Measurements from ENCODE around the gene FOXJ2.
"Not testable (repeated sequence)": the region's sequence is repeated elsewhere in the genome, so short reads cannot be mapped to it uniquely, and the experiment has no call there.

Gene FOXJ2

GRCh38 chr12:7991535-7991934 is 41.0 kb upstream of the FOXJ2 start:
- H3K9me3 ChIP-seq (ENCODE audit: control extremely low read depth in 1 of 5, control insufficient read depth in 4 of 5, insufficient read depth in 2 of 5, low read depth in 1 of 5, low read length in 4 of 5), result no peaks in the 10 kb centered on the region
- CTCF ChIA-PET, result interaction anchor here (3.4 to 4.9 kb wide), 2 partner anchors 30 to 58 kb away, joined by 13 to 36 read pairs; no protein-coding TSS in a partner anchor
- POLR2A ChIA-PET, result interaction anchor here (2.6 kb wide), 1 partner anchor 58 kb away, joined by 13 read pairs; no protein-coding TSS in a partner anchor
- H3K27ac ChIP-seq (ENCODE audit: insufficient read depth in 1 of 2, low read depth in 1 of 2, low read length in 2 of 2, poor library complexity in 1 of 2, severe bottlenecking in 2 of 2), result no peak overlapping the region
- H3K4me3 ChIP-seq (ENCODE audit: control insufficient read depth in 1 of 7, extremely low read depth in 1 of 7, insufficient read depth in 4 of 7, low read depth in 2 of 7, low read length in 6 of 7), result no peak overlapping the region
- 90% methylated on average over 1 of the region's 1 CpG for WGBS (ENCODE audit: insufficient coverage)
- no peaks in the 10 kb centered on the region for H3K27me3 ChIP-seq (replicated peaks in 2 of 5; ENCODE audit: control insufficient read depth in 4 of 5, insufficient read depth in 5 of 5, low read length in 4 of 5)
- H3K4me1 ChIP-seq (ENCODE audit: control extremely low read depth in 1 of 4, control insufficient read depth in 4 of 4, insufficient read depth in 4 of 4, low read length in 3 of 4), result peaks cover 12 to 41% (median 28%) of the 10 kb centered on the region in 4 experiments
- no peak for DNase-seq
- no peaks in the 10 kb centered on the region for H3K36me3 ChIP-seq (ENCODE audit: control insufficient read depth in 4 of 4, insufficient read depth in 4 of 4, low read length in 3 of 4)

GRCh38 chr12:7994731-7995205 is 37.7 kb upstream of the FOXJ2 start:
- WGBS (ENCODE audit: insufficient coverage), result 83% methylated on average over 5 of the region's 7 CpGs
- peaks cover 10 to 28% (median 16%) of the 10 kb centered on the region in 4 experiments for H3K4me1 ChIP-seq (ENCODE audit: control extremely low read depth in 1 of 4, control insufficient read depth in 4 of 4, insufficient read depth in 4 of 4, low read length in 3 of 4)
- H3K36me3 ChIP-seq (ENCODE audit: control insufficient read depth in 4 of 4, insufficient read depth in 4 of 4, low read length in 3 of 4), result no peaks in the 10 kb centered on the region
- ChIA-PET POLR2A (interaction anchor here (1.1 to 2.1 kb wide), 2 partner anchors 33 to 62 kb away, joined by 5 to 7 read pairs; no protein-coding TSS in a partner anchor), CTCF (interaction anchor here (1.0 to 5.2 kb wide), 14 partner anchors 12 to 164 kb away, joined by 3 to 63 read pairs (median 4); partner anchors contain the start of gene SLC2A3)
- DNase-seq, result peak in 1 of 3 donors; percentile 36
- no peak overlapping the region for H3K27ac ChIP-seq (ENCODE audit: insufficient read depth in 1 of 2, low read depth in 1 of 2, low read length in 2 of 2, poor library complexity in 1 of 2, severe bottlenecking in 2 of 2)
- H3K27me3 ChIP-seq (replicated peaks in 2 of 5; ENCODE audit: control insufficient read depth in 4 of 5, insufficient read depth in 5 of 5, low read length in 4 of 5), result no peaks in the 10 kb centered on the region
- peaks cover 0 to 5% (median 0%) of the 10 kb centered on the region in 5 experiments for H3K9me3 ChIP-seq (ENCODE audit: control extremely low read depth in 1 of 5, control insufficient read depth in 4 of 5, insufficient read depth in 2 of 5, low read depth in 1 of 5, low read length in 4 of 5)
- H3K4me3 ChIP-seq (ENCODE audit: control insufficient read depth in 1 of 7, extremely low read depth in 1 of 7, insufficient read depth in 4 of 7, low read depth in 2 of 7, low read length in 6 of 7), result no peak overlapping the region

GRCh38 chr12:7995266-7995963 is 37.1 kb upstream of the FOXJ2 start:
- 49% methylated on average over 9 of the region's 9 CpGs for WGBS (ENCODE audit: insufficient coverage)
- H3K9me3 ChIP-seq (ENCODE audit: control extremely low read depth in 1 of 5, control insufficient read depth in 4 of 5, insufficient read depth in 2 of 5, low read depth in 1 of 5, low read length in 4 of 5), result peaks cover 0 to 5% (median 0%) of the 10 kb centered on the region in 5 experiments
- no peaks in the 10 kb centered on the region for H3K36me3 ChIP-seq (ENCODE audit: control insufficient read depth in 4 of 4, insufficient read depth in 4 of 4, low read length in 3 of 4)
- no peak overlapping the region for H3K4me3 ChIP-seq (ENCODE audit: control insufficient read depth in 1 of 7, extremely low read depth in 1 of 7, insufficient read depth in 4 of 7, low read depth in 2 of 7, low read length in 6 of 7)
- H3K27me3 ChIP-seq (replicated peaks in 2 of 5; ENCODE audit: control insufficient read depth in 4 of 5, insufficient read depth in 5 of 5, low read length in 4 of 5), result no peaks in the 10 kb centered on the region
- H3K27ac ChIP-seq (ENCODE audit: insufficient read depth in 1 of 2, low read depth in 1 of 2, low read length in 2 of 2, poor library complexity in 1 of 2, severe bottlenecking in 2 of 2), result no peak overlapping the region
- ChIA-PET POLR2A (interaction anchor here (0.6 to 1.1 kb wide), 2 partner anchors 14 to 62 kb away, joined by 3 to 5 read pairs; no protein-coding TSS in a partner anchor), CTCF (interaction anchor here (0.7 to 5.2 kb wide), 12 partner anchors 11 to 160 kb away, joined by 3 to 63 read pairs (median 4); partner anchors contain the start of gene SLC2A3)
- DNase-seq, result peak; percentile 81 to 95 (median 92)
- peaks cover 5 to 21% (median 11%) of the 10 kb centered on the region in 4 experiments for H3K4me1 ChIP-seq (ENCODE audit: control extremely low read depth in 1 of 4, control insufficient read depth in 4 of 4, insufficient read depth in 4 of 4, low read length in 3 of 4)

- CTCF ChIA-PET; H3K9me3 ChIP-seq (ENCODE audit: control extremely low read depth in 1 of 5, control insufficient read depth in 4 of 5, insufficient read depth in 2 of 5, low read depth in 1 of 5, low read length in 4 of 5); POLR2A ChIA-PET; H3K36me3 ChIP-seq (ENCODE audit: control insufficient read depth in 4 of 4, insufficient read depth in 4 of 4, low read length in 3 of 4); H3K27me3 ChIP-seq (replicated peaks in 2 of 5; ENCODE audit: control insufficient read depth in 4 of 5, insufficient read depth in 5 of 5, low read length in 4 of 5); H3K27ac ChIP-seq (ENCODE audit: insufficient read depth in 1 of 2, low read depth in 1 of 2, low read length in 2 of 2, poor library complexity in 1 of 2, severe bottlenecking in 2 of 2); H3K4me1 ChIP-seq (ENCODE audit: control extremely low read depth in 1 of 4, control insufficient read depth in 4 of 4, insufficient read depth in 4 of 4, low read length in 3 of 4); H3K4me3 ChIP-seq (ENCODE audit: control insufficient read depth in 1 of 7, extremely low read depth in 1 of 7, insufficient read depth in 4 of 7, low read depth in 2 of 7, low read length in 6 of 7); DNase-seq: not testable (repeated sequence)
- 80% methylated on average over 2 of the region's 3 CpGs for WGBS (ENCODE audit: insufficient coverage)
Observed at GRCh38 chr12:8000827-8001226, 31.7 kb upstream of the FOXJ2 start.

- H3K27me3 ChIP-seq (replicated peaks in 2 of 5; ENCODE audit: control insufficient read depth in 4 of 5, insufficient read depth in 5 of 5, low read length in 4 of 5); CTCF ChIA-PET; H3K36me3 ChIP-seq (ENCODE audit: control insufficient read depth in 4 of 4, insufficient read depth in 4 of 4, low read length in 3 of 4); H3K4me3 ChIP-seq (ENCODE audit: control insufficient read depth in 1 of 7, extremely low read depth in 1 of 7, insufficient read depth in 4 of 7, low read depth in 2 of 7, low read length in 6 of 7); DNase-seq; H3K4me1 ChIP-seq (ENCODE audit: control extremely low read depth in 1 of 4, control insufficient read depth in 4 of 4, insufficient read depth in 4 of 4, low read length in 3 of 4); H3K9me3 ChIP-seq (ENCODE audit: control extremely low read depth in 1 of 5, control insufficient read depth in 4 of 5, insufficient read depth in 2 of 5, low read depth in 1 of 5, low read length in 4 of 5); POLR2A ChIA-PET; H3K27ac ChIP-seq (ENCODE audit: insufficient read depth in 1 of 2, low read depth in 1 of 2, low read length in 2 of 2, poor library complexity in 1 of 2, severe bottlenecking in 2 of 2): not testable (repeated sequence)
- WGBS (ENCODE audit: insufficient coverage), result 100% methylated on average over 3 of the region's 4 CpGs
Observed at GRCh38 chr12:8001496-8001895, 31.0 kb upstream of the FOXJ2 start.

GRCh38 chr12:8004897-8005296 is 27.6 kb upstream of the FOXJ2 start:
- H3K27ac ChIP-seq (ENCODE audit: insufficient read depth in 1 of 2, low read depth in 1 of 2, low read length in 2 of 2, poor library complexity in 1 of 2, severe bottlenecking in 2 of 2); POLR2A ChIA-PET; H3K4me3 ChIP-seq (ENCODE audit: control insufficient read depth in 1 of 7, extremely low read depth in 1 of 7, insufficient read depth in 4 of 7, low read depth in 2 of 7, low read length in 6 of 7); DNase-seq; H3K36me3 ChIP-seq (ENCODE audit: control insufficient read depth in 4 of 4, insufficient read depth in 4 of 4, low read length in 3 of 4); H3K4me1 ChIP-seq (ENCODE audit: control extremely low read depth in 1 of 4, control insufficient read depth in 4 of 4, insufficient read depth in 4 of 4, low read length in 3 of 4); H3K9me3 ChIP-seq (ENCODE audit: control extremely low read depth in 1 of 5, control insufficient read depth in 4 of 5, insufficient read depth in 2 of 5, low read depth in 1 of 5, low read length in 4 of 5); CTCF ChIA-PET; H3K27me3 ChIP-seq (replicated peaks in 2 of 5; ENCODE audit: control insufficient read depth in 4 of 5, insufficient read depth in 5 of 5, low read length in 4 of 5): not testable (repeated sequence)
- WGBS (ENCODE audit: insufficient coverage), result 100% methylated on average over 3 of the region's 4 CpGs

GRCh38 chr12:8011331-8011730 is 21.2 kb upstream of the FOXJ2 start:
- no peak for DNase-seq
- ChIA-PET CTCF (interaction anchor here (1.4 to 1.8 kb wide), 3 partner anchors 16 to 179 kb away, joined by 3 to 5 read pairs (median 4); no protein-coding TSS in a partner anchor), POLR2A (no interaction called here)
- no peak overlapping the region for H3K4me3 ChIP-seq (ENCODE audit: control insufficient read depth in 1 of 7, extremely low read depth in 1 of 7, insufficient read depth in 4 of 7, low read depth in 2 of 7, low read length in 6 of 7)
- no peak overlapping the region for H3K27ac ChIP-seq (ENCODE audit: insufficient read depth in 1 of 2, low read depth in 1 of 2, low read length in 2 of 2, poor library complexity in 1 of 2, severe bottlenecking in 2 of 2)
- H3K4me1 ChIP-seq (ENCODE audit: control extremely low read depth in 1 of 4, control insufficient read depth in 4 of 4, insufficient read depth in 4 of 4, low read length in 3 of 4), result no peaks in the 10 kb centered on the region
- H3K27me3 ChIP-seq (replicated peaks in 2 of 5; ENCODE audit: control insufficient read depth in 4 of 5, insufficient read depth in 5 of 5, low read length in 4 of 5), result no peaks in the 10 kb centered on the region
- 97% methylated on average over 5 of the region's 7 CpGs for WGBS (ENCODE audit: insufficient coverage)
- no peaks in the 10 kb centered on the region for H3K36me3 ChIP-seq (ENCODE audit: control insufficient read depth in 4 of 4, insufficient read depth in 4 of 4, low read length in 3 of 4)
- no peaks in the 10 kb centered on the region for H3K9me3 ChIP-seq (ENCODE audit: control extremely low read depth in 1 of 5, control insufficient read depth in 4 of 5, insufficient read depth in 2 of 5, low read depth in 1 of 5, low read length in 4 of 5)
